ENCODE measurements around the gene WDR20.

- TF ChIP-seq, protein P1, sequence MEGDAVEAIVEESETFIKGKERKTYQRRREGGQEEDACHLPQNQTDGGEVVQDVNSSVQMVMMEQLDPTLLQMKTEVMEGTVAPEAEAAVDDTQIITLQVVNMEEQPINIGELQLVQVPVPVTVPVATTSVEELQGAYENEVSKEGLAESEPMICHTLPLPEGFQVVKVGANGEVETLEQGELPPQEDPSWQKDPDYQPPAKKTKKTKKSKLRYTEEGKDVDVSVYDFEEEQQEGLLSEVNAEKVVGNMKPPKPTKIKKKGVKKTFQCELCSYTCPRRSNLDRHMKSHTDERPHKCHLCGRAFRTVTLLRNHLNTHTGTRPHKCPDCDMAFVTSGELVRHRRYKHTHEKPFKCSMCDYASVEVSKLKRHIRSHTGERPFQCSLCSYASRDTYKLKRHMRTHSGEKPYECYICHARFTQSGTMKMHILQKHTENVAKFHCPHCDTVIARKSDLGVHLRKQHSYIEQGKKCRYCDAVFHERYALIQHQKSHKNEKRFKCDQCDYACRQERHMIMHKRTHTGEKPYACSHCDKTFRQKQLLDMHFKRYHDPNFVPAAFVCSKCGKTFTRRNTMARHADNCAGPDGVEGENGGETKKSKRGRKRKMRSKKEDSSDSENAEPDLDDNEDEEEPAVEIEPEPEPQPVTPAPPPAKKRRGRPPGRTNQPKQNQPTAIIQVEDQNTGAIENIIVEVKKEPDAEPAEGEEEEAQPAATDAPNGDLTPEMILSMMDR (IDR thresholded peaks at IDR 0.05) = no peak
- TF ChIP-seq POLR2A (IDR thresholded peaks at IDR 0.05) = no peak
Measured at GRCh38 chr14:102182936-102183619, 43.4 kb downstream of the WDR20 start.

Data from breast epithelium (tissue), 3 donors.